Measurements from ENCODE around the gene RABGAP1L.
"Not testable (repeated sequence)": the region's sequence is repeated elsewhere in the genome, so short reads cannot be mapped to it uniquely, and the experiment has no call there.

Gene RABGAP1L

GRCh38 chr1:174800216-174800851, 641.0 kb downstream of the RABGAP1L start:
- peak in 1 of 3 experiments; percentile 7 for DNase-seq (ENCODE audit: low read depth in 3 of 3)

GRCh38 chr1:174800876-174801275, 641.6 kb downstream of the RABGAP1L start:
- DNase-seq (ENCODE audit: low read depth in 3 of 3): no peak

- DNase-seq (ENCODE audit: low read depth in 3 of 3): no peak
These were observed 650.5 kb downstream of the RABGAP1L start for GRCh38 chr1:174809755-174810280.

DNA sequence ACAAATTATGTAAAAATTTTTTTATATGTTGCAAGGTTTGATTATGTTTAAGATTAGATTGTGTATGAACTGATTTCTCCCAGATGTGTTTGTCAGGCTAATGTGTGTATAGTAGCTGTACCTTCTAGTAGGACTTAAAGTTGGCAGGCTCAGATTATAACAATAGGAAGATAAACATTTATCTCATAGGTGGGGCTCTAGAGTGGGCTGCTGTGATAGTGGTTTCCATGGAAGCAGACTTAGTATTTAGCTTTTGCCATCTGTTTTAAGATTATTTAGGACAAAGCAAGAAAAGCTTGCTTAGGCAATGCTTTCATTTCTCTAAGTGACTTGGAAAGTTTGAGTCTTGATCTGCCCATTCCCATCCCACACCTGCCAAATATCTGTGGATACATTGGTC, 652.7 kb downstream of the RABGAP1L start:
- no peak for DNase-seq (ENCODE audit: low read depth in 3 of 3)

GRCh38 chr1:174812656-174813055, 653.3 kb downstream of the RABGAP1L start:
- DNase-seq (ENCODE audit: low read depth in 3 of 3): no peak

- peak in 2 of 3 experiments; percentile 4 to 9 for DNase-seq (ENCODE audit: low read depth in 3 of 3)
These were observed 655.7 kb downstream of the RABGAP1L start for GRCh38 chr1:174815036-174815435.

DNA sequence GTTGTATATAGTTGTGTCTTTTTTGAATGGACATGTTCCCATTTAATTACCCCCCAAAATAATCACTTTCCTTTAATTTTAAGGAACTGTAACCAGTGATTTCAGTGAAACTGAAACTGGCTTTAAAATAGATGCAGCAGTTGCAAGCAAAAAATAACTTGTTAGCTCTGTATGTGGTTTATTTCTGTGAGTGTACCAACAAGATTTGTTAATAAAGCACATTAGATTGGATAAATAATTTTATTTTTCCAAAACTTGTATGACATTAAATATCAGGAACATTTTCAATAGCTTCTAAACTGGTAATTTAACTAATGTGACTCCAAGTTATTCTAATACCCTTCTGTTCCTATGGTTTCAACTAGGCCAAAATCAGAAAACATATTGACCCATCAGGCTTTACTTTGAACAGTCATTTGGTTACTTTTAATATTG, 656.2 kb downstream of the RABGAP1L start:
- no peak for DNase-seq (ENCODE audit: low read depth in 3 of 3)

- DNase-seq (ENCODE audit: low read depth in 3 of 3): not testable (repeated sequence)
These were observed 657.3 kb downstream of the RABGAP1L start for GRCh38 chr1:174816621-174817020.

DNA sequence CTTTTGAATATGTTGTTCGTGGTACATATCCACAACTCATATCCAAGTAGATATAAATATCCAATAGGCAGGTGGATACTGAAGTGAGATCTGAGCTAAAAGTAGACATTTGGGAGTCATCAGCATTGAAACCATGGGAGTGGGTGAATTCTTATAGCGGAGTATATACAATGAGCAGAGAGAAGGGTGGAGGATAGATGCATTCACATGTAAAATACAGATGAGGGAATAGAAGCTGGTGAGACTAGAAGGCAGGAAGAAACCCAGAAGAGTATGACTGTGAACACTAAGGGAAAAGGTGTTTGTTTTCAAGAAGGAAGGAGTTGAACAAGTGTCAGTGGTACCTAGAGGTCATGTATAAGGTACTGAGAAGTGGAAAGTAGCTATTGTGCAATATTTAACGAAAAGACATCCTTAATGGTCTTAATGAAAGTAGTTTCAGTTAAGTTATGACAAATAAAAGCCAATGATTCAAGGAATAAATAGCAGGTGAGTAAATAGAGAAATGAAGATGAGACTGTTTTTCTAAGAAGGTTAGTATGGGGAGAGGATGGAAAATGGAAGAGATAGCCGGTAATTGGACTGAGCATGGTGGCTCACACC, 658.8 kb downstream of the RABGAP1L start:
- no peak for DNase-seq (ENCODE audit: low read depth in 3 of 3)

- DNase-seq (ENCODE audit: low read depth in 3 of 3): no peak
These were observed 659.6 kb downstream of the RABGAP1L start for GRCh38 chr1:174818951-174819350.

DNA sequence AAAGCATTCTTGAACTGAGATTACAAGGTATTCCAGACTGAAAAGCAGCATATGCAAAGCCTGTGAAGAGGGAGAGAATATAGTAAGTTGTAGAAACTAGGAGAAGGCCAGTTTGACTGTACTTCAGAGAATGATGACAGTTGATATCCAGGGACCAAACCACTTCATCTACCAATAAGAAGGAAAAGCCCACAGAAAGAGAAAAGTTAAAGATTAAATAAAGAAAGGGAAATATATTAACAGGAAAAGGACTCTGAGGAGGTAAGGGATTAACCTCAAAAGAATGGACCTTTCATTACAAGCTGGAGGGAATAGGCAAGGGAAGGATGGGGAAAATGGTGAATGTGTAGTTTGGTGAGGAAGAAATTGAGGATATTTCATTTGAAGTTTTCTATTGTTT, 660.3 kb downstream of the RABGAP1L start:
- DNase-seq (ENCODE audit: low read depth in 3 of 3): no peak

- DNase-seq (ENCODE audit: low read depth in 3 of 3): no peak
These were observed 665.8 kb downstream of the RABGAP1L start for GRCh38 chr1:174825127-174825526.

GRCh38 chr1:174825806-174826205, 666.5 kb downstream of the RABGAP1L start:
- DNase-seq (ENCODE audit: low read depth in 3 of 3): no peak

DNA sequence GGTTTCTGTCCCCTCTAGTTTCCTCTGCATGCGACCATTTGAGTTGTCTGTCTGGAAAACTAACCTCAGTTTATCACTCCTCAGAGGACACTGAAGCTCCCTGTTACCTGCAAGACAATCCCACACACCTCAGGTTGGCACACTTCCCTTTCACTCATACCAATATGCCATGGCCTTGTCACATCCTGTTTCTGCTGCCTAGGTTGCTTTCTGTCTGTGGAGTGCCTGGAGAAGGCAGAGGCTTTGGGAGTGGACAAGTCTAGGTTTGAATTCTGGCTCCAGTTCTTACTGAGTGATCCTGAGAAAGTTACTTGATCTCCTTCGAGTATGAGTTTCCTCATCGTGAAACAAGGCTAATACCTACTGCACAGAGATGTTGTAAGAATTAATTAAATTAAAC, 668.9 kb downstream of the RABGAP1L start:
- no peak for DNase-seq (ENCODE audit: low read depth in 3 of 3)

- DNase-seq (ENCODE audit: low read depth in 3 of 3): no peak
These were observed 670.7 kb downstream of the RABGAP1L start for GRCh38 chr1:174829990-174830389.

GRCh38 chr1:174836543-174836942, 677.2 kb downstream of the RABGAP1L start:
- no peak for DNase-seq (ENCODE audit: low read depth in 3 of 3)

DNA sequence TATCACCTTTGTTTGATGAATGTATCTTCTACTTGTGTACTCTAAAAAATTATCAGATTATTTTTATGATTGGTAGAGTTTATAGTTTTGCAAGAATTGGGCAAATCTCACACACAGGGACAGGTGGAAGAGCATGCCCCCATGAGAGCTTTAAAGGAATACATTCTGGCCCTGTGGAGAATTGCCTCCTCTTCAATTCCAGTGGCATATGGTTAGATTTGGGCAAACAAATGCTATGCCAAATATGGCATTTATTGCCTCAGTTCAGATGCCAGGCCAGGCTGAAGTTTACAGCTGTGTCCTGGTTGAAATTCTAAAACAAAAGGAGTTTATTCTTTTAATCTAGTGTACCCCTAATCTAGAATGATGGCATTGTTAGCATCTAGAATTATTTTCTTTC, 678.1 kb downstream of the RABGAP1L start:
- DNase-seq (ENCODE audit: low read depth in 3 of 3): no peak

DNA sequence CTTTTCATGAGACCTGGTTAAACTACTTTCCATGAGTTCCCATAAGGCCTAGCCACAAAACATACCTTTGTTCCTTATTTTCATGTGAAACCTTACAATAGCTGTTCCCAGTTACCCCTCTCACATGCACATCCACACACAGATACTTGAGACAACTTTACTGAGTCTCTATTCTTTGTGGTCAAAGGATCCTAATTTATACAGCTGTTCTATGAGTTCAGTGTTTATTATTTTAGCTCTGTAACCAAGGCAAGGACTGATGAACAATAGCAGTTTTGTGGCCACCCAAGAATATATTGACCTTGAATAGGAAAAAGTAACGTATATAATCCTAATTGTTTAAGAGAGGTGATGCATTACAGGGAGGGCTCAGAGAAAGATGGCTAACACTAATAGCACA, 679.9 kb downstream of the RABGAP1L start:
- no peak for DNase-seq (ENCODE audit: low read depth in 3 of 3)

GRCh38 chr1:174841747-174842146, 682.4 kb downstream of the RABGAP1L start:
- no peak for DNase-seq (ENCODE audit: low read depth in 3 of 3)

DNA sequence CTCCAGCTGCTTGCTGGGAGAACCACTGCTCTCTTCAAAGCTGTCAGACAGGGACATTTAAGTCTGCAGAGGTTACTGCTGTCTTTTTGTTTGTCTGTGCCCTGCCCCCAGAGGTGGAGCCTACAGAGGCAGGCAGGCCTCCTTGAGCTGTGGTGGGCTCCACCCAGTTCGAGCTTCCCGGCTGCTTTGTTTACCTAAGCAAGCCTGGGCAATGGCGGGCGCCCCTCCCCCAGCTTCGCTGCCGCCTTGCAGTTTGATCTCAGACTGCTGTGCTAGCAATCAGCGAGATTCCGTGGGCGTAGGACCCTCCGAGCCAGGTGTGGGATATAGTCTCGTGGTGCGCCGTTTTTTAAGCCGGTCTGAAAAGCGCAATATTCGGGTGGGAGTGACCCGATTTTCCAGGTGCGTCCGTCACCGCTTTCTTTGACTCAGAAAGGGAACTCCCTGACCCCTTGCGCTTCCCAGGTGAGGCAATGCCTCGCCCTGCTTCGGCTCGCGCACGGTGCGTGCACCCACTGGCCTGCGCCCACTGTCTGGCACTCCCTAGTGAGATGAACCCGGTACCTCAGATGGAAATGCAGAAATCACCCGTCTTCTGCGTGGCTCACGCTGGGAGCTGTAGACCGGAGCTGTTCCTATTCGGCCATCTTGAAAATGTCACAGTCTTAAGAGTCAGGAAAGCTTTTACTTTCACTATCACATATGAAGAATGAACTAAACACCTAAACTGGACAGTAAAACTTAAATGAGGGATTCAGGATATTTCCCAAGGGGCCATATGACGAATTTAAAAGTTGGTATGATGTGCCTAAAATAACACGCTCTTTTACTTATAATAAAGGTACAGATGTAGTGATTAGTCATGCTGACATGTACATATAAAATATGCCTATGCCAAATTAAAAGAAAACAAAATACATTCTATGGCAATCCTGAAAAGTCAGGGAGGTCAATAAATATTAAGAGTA, 689.6 kb downstream of the RABGAP1L start:
- not testable (repeated sequence) for DNase-seq (ENCODE audit: low read depth in 3 of 3)

DNA sequence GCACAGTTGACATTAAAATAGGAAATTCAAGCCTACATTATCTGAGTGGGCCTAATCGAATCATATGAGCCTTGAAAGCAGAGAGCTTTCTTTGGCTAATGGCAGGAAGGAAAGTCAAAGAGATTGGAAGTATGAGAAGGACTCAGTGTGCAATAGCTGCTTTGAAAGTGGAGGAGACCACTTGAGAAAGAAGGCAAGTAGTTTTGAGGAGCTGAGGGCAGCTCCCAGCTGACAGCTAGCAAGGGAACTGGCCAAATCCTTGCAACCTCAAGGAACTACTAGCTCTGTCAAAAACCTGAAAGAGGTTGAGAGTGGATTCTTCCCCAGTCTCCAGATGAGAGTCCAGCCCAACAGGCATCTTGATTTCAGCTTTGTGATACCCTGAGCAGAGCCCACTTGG, 691.4 kb downstream of the RABGAP1L start:
- no peak for DNase-seq (ENCODE audit: low read depth in 3 of 3)

DNA sequence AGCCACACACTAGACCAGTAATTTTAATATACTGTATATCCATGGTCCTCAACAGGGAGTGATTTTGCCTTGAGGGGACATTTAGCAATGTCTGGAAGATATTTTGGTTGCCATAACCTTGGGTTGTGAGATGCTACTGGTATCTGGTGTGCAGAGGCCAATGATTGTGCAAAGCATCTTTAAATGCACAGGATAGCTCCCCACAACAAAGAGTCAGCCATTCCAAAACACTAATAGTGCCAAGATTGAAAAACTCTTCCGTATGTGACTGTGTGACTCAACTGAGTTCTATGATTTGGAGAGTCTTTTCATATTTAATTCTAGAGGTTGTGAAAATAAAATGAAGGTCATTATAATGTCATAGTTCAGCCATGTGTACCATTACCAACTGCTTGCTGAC, 699.0 kb downstream of the RABGAP1L start:
- DNase-seq (ENCODE audit: low read depth in 3 of 3): no peak
